Inflammatory macrophage treated with lipopolysaccharide for 1 hour (primary cell): ENCODE results near the gene PFDN1.

Source experiments
- DNase-seq, 2 donors: peaks; one replicate each; pipeline ENCODE4 v3.0.0-alpha.2; 2020 to 2022

The PFDN1 gene

DNA sequence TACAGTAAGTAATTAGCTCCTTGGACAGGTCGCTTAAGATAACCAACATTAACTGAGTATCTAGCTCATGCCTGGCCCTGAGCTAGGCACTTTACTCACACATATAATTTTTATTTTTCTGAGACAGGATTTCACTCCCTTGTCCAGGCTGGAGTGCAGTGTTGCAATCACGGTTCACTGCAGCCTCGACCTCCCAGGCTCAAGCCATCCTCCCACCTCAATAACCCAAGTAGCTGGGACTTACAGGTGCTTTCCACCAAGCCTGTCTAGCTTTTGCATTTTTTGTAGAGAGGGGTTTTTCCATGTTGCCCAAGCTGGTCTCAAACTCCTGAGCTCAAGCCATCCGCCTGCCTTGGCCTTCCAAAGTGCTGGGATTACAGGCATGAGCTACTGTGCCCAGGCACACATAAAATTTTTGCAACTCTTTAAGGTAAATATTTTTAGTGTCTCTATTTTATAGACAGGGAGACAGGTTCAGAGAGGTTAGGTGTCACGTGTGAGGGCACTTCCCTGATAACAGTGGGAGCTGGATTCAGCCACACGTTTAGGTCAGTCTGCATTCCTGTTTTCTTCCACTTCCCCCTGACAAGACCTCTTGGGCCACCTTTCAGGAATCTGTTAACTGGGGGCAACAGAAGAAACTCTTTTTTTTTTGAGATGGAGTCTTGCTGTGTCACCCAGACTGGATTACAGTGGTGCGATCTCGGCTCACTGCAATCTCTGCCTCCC, 25.3 kb upstream of the PFDN1 start:
- peak in 1 of 2 donors; percentile 79 for DNase-seq

- no peak for DNase-seq
Observed at GRCh38 chr5:140327589-140327988, 24.7 kb upstream of the PFDN1 start.

DNA sequence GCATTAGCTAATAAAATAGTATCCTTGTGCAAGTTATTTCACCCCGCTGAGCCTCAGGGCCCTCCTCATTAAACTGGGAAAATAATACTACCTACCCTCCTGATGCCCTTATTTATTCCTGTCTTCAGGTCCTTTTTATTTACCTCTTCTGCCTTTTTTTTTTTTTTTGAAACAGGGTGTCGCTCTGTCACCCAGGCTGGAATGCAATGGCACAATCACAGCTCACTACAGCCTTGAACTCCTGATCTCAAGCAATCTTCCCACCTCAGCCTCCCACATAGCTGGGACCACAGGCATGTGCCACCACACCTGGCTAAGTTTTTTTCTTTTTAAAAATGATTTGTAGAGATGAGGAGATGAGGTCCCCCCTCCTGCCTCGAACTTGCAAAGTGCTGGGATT, 22.6 kb upstream of the PFDN1 start:
- DNase-seq = no peak

- DNase-seq = peak; percentile 94 to 100
Observed at GRCh38 chr5:140324617-140325241, 21.8 kb upstream of the PFDN1 start.

GRCh38 chr5:140324041-140324600, 21.2 kb upstream of the PFDN1 start:
- DNase-seq = peak in 1 of 2 donors; percentile 60

GRCh38 chr5:140322751-140323731, 20.1 kb upstream of the PFDN1 start:
- DNase-seq = peak in 1 of 2 donors; percentile 59

GRCh38 chr5:140321796-140322195, 18.9 kb upstream of the PFDN1 start:
- DNase-seq = peak; percentile 84 to 96

- DNase-seq = peak; percentile 76 to 79
Observed at GRCh38 chr5:140319833-140320232, 16.9 kb upstream of the PFDN1 start.

DNA sequence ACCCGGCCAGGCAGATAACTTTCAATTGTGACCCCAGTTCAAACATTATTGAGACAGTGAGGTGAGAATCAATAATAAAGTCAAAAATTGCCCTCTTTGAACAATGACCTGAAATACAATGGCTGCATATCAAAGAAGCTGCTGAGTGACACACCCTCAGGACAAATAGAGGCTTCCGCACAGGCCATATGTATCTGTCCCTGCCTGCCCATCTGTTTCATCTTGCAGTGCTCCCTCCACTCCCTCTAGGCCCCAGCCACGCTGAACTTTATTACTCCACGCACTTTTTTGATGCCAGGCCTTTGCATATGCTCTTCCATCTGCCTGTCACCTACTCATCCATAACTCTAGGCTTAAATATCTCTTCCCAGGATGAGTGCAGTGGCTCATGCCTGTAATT, 15.9 kb upstream of the PFDN1 start:
- DNase-seq = no peak

- DNase-seq = no peak
Observed at GRCh38 chr5:140317859-140318258, 15.0 kb upstream of the PFDN1 start.

GRCh38 chr5:140312791-140313189, 9.9 kb upstream of the PFDN1 start:
- DNase-seq = peak in 1 of 2 donors; percentile 30

- peak; percentile 62 to 63 for DNase-seq
Observed at GRCh38 chr5:140312067-140312790, 9.3 kb upstream of the PFDN1 start.

GRCh38 chr5:140311011-140311467, 8.1 kb upstream of the PFDN1 start:
- no peak for DNase-seq

GRCh38 chr5:140310434-140310833, 7.5 kb upstream of the PFDN1 start:
- DNase-seq = peak in 1 of 2 donors; percentile 55

DNA sequence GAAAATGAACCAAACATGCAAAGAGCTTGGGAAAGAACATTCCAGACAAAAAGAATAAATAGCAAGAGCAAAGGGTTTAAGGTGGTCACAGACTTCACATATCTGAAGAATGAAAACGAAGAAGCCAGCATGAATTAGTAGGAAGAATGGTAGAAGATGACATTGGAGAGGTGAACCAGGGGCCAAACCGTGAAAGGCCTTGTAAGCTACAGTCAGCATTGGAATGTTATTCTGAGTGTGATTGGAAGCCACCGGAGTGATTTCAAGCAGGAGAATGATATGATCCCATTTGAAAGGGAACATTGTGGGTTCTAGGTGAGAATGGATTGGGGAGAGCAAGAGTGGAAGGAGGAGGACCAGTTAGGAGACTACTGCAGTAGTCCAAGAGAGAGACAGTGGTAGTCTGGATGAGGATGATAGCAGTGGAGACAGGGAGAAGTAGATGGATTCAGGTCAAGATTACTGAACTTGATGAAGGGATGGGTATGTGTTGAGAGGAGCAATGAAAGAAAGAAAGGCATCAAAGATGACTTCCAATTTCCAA, 6.9 kb upstream of the PFDN1 start:
- DNase-seq = no peak

- peak; percentile 22 to 42 for DNase-seq
Observed at GRCh38 chr5:140305471-140305870, 2.6 kb upstream of the PFDN1 start.

DNA sequence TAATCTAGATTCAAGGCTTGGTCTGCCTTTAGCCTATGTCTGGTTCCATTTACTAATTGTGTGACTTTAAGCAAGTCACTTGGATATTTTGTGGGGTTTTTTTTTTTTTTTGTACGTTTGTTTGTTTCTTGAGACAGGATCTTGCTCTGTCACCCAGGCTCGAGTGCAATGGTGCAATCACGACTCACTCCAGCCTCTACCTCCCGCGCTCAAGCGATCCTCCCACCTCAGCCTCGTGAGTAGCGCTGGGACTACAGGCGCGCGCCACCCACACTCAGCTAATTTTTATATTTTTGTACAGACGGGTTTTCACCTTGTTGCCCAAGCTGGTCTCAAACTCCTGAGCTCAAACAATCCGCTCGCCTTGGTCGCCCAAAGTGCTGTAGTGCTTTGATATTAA, 1.1 kb upstream of the PFDN1 start:
- DNase-seq = peak; percentile 63 to 94

GRCh38 chr5:140301136-140301535, 1.8 kb downstream of the PFDN1 start:
- DNase-seq = no peak

GRCh38 chr5:140299056-140299455, 3.8 kb downstream of the PFDN1 start:
- DNase-seq = no peak

- no peak for DNase-seq
Observed at GRCh38 chr5:140298183-140298601, 4.7 kb downstream of the PFDN1 start.

GRCh38 chr5:140297283-140297682, 5.6 kb downstream of the PFDN1 start:
- DNase-seq = no peak

DNA sequence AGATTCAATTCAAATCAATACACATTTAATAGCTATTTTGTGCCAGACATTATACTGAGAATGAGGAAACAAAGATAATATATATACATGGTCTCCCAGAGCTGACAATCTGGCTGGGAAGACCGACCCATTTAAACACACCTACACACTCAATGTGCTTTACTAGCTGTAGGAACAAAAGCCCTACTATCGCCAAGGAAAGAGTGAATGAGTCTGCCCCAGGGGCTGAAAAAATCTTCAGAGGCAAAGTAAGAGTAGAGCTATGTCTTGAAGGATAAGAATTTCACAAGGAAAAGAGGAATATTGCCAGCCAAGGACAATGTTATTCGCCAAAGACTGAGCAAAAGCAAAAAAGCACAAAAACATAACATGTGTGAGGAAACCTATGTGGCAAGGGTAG, 6.6 kb downstream of the PFDN1 start:
- no peak for DNase-seq
